ENCODE measurements around the gene MYH9.

MYH9 gene

DNA sequence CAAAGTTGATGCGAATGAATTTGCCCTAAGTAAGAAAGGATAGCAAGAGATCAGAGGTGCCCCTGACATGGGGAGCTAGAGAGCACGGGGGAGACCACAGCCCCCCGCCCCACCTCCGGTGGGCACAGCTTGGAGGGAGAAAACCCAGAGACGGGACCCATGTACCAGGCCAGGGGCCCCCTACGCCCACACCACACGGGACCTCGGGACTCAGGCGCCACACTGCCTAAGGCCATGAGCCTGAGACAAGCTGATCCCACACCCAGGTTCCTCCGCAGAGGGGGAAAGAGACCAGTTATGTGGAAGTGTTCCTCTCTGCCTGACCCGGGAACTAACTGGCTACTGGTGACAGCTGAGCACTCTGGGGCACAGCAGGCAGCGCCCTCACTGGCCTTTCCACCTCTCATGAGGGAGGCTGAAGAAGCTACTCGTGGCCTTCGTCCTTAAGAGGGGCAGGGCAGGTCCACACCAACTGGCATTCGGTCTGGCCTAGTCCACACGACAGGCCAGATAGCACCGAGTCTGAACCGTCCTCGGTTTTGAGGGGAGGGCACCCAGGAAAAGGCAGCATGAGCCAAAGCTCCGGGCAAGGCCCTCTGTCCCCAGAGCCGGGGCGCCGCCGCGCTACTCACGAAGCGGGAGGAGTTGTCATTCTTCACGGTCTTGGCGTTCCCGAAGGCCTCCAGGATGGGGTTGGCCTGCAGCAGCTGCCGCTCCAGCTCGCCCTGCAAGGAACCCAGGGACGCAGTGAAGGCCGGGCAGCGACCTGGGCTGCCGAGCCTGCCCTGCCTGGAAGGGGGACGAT is 65.8 kb downstream of the MYH9 start:
- H3K4me3 ChIP-seq (ENCODE audit: low read depth, low read length), result no peak overlapping the region
- H3K27me3 ChIP-seq (ENCODE audit: insufficient read depth, low read depth, severe bottlenecking), result no peaks in the 10 kb centered on the region
- H3K9me3 ChIP-seq (ENCODE audit: severe bottlenecking), result no peaks in the 10 kb centered on the region
- no peak for DNase-seq
- TF ChIP-seq, protein P1, sequence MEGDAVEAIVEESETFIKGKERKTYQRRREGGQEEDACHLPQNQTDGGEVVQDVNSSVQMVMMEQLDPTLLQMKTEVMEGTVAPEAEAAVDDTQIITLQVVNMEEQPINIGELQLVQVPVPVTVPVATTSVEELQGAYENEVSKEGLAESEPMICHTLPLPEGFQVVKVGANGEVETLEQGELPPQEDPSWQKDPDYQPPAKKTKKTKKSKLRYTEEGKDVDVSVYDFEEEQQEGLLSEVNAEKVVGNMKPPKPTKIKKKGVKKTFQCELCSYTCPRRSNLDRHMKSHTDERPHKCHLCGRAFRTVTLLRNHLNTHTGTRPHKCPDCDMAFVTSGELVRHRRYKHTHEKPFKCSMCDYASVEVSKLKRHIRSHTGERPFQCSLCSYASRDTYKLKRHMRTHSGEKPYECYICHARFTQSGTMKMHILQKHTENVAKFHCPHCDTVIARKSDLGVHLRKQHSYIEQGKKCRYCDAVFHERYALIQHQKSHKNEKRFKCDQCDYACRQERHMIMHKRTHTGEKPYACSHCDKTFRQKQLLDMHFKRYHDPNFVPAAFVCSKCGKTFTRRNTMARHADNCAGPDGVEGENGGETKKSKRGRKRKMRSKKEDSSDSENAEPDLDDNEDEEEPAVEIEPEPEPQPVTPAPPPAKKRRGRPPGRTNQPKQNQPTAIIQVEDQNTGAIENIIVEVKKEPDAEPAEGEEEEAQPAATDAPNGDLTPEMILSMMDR (IDR thresholded peaks at IDR 0.05; ENCODE audit: low read depth, low read length), result no peak
- no peak overlapping the region for H3K27ac ChIP-seq
- peaks cover 79% of the 10 kb centered on the region for H3K36me3 ChIP-seq

DNA sequence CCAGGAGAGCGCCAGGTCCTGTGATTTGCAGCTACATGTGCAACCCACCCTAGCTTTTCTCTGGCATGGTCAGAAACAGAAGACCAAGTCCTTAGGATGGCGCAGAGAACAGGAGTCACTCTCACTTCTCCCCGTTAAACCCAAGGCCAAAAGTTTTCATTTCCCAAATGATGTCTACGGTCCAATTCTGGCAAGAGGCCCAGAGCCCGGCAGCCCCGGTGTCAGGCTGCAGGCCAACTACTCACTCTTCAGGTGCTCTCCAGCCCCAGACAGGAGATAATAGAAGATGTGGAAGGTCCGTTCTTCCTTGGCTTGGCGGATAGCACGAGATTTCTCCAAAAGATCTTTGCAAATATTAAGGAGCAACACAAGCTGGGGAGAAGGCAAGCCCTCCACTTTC is 67.2 kb downstream of the MYH9 start:
- Histone ChIP-seq H3K36me3 (peaks cover 68% of the 10 kb centered on the region), H3K27ac (no peak overlapping the region), H3K27me3 (ENCODE audit: insufficient read depth, low read depth, severe bottlenecking) (no peaks in the 10 kb centered on the region), H3K4me3 (ENCODE audit: low read depth, low read length) (no peak overlapping the region), H3K9me3 (ENCODE audit: severe bottlenecking) (no peaks in the 10 kb centered on the region)
- DNase-seq, result no peak
- TF ChIP-seq, protein P1 (IDR thresholded peaks at IDR 0.05; ENCODE audit: low read depth, low read length), result no peak

DNA sequence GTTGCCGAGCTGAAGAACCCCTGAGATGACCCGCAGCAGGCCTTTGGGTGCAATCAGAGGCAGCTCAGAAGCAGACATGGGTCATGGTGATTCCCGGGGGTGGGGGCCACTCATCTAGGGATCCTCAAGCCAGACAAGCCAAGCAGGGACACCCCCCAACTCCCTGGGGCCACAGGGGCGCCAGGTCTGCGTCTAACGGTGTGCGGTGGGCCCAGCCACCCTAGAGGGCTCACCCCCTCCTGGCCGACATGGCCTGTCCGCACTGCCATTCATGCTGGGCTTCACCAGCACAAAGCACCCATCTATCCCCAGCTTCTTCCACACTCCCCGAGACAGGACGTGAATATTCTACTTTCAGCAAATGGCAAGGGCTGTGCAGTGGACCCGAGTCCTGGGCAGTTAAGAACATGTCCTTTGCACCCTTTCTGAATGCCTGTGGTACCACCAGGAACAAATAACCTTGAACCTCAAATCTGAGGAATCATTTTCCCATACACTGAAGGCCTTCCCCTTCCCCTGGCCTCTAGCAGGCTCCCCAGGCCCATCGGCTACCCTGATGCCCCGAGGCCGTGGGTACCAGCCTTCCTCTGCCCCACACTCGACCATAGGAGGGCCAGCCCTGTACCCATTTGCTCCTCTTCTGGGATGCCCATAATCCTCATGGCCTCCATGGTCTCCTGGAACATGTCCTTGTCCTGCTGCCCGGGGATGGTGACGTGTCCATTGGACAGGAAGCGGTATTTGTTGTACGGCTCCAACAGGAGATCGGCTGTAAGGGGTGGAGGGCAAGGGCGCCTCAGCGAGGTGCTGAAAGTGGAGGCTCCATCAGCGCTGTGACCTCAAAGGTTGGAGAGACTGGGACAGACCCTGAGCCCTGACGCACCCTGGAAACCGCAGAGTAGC is 67.9 kb downstream of the MYH9 start:
- Histone ChIP-seq H3K9me3 (ENCODE audit: severe bottlenecking) (no peaks in the 10 kb centered on the region), H3K27me3 (ENCODE audit: insufficient read depth, low read depth, severe bottlenecking) (no peaks in the 10 kb centered on the region), H3K27ac (no peak overlapping the region), H3K4me3 (ENCODE audit: low read depth, low read length) (no peak overlapping the region), H3K36me3 (peaks cover 64% of the 10 kb centered on the region)
- DNase-seq, result no peak
- TF ChIP-seq, protein P1 (IDR thresholded peaks at IDR 0.05; ENCODE audit: low read depth, low read length), result no peak

DNA sequence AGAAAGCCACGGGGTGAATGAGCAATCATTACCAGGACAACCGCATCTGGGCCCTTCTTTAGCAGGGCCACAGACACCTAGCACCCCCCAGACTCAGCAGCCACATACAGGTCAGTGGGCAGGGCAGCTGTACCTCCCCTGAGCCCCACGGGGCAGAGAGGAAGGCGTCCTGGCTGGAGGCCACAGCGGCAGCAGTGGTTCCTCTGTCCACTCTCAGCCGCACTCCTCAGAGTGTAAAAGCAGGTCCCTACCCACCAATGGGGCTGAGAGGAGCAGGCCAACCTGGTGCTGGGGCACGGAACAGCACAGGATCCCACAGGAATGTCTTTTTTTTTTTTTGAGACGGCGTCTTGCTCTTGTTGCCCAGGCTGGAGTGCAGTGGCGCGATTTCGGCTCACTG is 69.3 kb downstream of the MYH9 start:
- Histone ChIP-seq H3K27me3 (ENCODE audit: insufficient read depth, low read depth, severe bottlenecking) (no peaks in the 10 kb centered on the region), H3K9me3 (ENCODE audit: severe bottlenecking) (no peaks in the 10 kb centered on the region), H3K27ac (no peak overlapping the region), H3K4me3 (ENCODE audit: low read depth, low read length) (no peak overlapping the region), H3K36me3 (peaks cover 62% of the 10 kb centered on the region)
- TF ChIP-seq, protein P1 (IDR thresholded peaks at IDR 0.05; ENCODE audit: low read depth, low read length), result no peak
- DNase-seq, result no peak

DNA sequence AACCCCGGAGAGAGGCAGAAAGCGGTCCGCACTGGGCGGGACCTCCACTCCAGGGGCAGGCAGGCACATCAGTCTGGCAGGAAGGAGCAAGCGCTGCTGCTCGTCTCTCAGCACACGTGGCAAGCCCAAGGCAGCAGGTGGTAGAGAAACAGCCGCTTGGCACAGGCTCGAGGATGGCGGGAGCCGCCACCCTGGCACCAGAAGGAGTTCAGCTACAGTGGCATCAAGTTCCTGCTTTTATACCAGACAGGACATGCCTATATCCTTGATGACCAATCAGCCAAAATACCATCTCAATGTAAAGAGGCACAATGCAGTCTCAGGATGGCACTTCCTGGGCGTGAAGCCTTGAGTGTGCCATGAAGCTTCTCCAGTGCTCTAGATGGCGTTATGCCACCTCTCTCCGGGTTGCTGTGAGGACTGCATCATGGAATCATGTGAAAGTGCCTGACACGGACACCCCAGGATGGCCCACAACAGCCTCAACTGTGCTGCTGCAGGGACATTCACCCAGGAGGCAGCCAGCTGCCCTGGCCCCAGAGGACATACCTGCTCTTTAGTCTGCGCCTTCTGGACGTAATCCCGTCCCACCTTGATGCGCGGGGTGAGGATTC is 70.0 kb downstream of the MYH9 start:
- no peaks in the 10 kb centered on the region for H3K27me3 ChIP-seq (ENCODE audit: insufficient read depth, low read depth, severe bottlenecking)
- H3K4me3 ChIP-seq (ENCODE audit: low read depth, low read length), result no peak overlapping the region
- H3K36me3 ChIP-seq, result peaks cover 59% of the 10 kb centered on the region
- no peak overlapping the region for H3K27ac ChIP-seq
- no peak for DNase-seq
- TF ChIP-seq, protein P1 (IDR thresholded peaks at IDR 0.05; ENCODE audit: low read depth, low read length), result no peak
- H3K9me3 ChIP-seq (ENCODE audit: severe bottlenecking), result no peaks in the 10 kb centered on the region

Measured in WERI-Rb-1 (cell line).